GM18909 (cell line): ENCODE results near the gene SCN2A.

ENCODE experiments used
- ATAC-seq: cut with Tn5 transposase; IDR thresholded peaks from one replicate; pipeline ENCODE4 v1.9.1; 2021; ENCODE audit warnings: mild to moderate bottlenecking; ENCODE audit not compliant: unreplicated experiment, poor library complexity

Gene SCN2A

DNA sequence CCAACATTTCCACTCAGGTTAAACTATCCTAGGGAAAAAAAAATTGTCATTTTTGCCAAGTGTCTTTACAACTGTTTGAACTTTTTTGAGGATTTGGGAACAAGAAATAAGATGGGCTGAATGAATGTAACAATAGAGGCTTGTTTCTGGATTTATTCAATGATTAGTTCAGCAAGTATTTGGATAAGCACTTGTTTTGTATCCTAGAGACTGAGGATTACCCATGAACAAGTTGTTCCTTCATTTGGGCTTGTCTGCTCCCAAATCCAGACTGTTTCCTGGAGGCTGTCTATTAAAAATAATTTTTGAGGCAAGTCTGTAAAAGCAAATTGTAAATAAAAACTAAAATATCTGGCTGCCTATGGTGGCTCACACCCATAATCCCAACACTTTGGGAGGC lies 168.3 kb downstream of the SCN2A start:
- ATAC-seq, result no peak

DNA sequence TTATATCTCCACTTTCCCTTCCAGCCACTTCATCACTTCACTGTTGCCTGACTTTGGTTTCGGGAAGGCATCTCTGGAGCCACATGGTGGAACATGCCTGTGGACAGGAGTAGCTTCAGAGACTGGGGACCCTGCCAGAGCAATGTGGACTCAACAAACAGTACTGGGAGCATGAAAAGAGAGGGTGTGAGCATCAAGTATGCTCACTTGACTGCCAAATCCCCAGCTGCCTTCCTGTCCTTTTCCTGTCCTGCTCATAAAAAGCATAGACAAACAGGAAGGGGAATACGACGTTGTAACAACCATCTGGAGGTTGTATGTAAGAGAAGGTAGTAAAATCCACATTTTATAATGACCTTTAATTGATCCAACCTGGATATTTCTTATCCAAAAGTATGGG lies 169.0 kb downstream of the SCN2A start:
- no peak for ATAC-seq

DNA sequence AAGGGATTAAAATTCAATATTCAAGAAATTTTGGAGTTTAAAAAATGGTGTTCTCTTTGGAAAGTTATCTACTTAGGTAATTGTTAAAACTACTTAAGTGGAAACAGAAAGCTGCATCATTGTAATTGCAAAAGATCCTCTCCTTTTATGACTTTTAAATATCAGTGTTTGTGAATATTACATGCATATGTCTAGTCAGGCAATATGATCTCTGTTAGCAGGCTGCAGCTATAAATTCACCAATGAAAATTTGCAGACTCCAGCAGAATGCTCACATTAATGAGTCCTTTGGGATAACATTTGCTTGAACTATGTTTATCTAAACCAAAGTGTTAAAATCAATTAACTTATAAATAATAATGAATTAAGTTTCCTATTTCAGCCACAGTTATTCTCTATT lies 171.1 kb downstream of the SCN2A start:
- no peak for ATAC-seq

DNA sequence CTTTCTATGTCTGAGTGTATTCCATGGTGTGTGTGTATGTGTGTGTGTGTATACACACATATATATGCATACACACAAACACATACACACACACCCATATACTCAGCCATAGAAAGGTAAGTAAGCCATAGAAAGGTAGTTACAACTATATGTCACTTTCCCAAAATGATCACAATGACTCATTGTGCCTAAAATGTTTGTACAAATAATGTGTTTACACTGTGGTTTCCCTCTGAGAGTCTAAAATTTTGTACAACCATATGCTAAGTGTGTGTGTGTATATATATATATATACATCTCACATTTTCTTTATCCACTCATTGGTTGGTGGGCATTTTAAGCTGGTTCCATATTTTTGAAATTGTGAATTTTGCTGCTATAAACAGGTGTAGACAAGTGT lies 175.0 kb downstream of the SCN2A start:
- no peak for ATAC-seq

DNA sequence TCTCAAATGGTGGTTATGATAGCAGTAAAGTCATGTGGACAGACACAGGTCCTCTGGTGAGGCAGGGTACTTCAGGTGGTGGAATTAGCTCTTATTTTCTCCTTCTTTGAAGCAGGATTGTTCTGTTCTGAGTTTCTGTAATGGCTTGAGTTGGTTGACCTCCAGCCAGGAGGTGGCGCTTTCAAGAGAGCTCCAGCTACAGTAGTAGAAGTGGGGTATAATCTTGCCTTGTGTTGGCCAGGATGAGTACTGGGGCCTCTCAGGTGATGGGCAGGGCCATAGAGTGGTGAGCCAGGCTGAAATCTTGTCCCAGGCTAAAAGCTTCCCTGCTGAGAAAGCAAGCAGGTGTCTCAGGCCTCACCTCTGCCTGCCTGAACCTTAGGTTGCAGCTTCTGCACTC lies 177.8 kb downstream of the SCN2A start:
- no peak for ATAC-seq

DNA sequence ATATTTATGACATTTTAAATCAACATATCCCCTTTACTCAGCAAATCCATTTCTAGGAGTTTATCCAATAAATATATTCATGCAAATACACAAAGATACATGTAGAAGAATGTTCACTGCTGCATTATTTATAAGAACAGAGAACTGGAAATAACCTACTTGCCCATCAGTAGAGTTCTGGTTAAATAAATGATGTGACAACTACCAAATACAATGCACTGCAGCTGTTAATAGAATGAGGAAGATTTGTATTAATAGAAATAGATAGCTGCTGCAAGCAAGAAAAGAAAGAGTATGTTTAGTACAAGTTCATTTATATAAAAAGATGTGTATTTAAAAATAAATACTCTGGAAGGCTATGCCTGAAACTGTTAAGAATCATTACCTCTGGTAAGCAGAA lies 181.0 kb downstream of the SCN2A start:
- ATAC-seq, result no peak

DNA sequence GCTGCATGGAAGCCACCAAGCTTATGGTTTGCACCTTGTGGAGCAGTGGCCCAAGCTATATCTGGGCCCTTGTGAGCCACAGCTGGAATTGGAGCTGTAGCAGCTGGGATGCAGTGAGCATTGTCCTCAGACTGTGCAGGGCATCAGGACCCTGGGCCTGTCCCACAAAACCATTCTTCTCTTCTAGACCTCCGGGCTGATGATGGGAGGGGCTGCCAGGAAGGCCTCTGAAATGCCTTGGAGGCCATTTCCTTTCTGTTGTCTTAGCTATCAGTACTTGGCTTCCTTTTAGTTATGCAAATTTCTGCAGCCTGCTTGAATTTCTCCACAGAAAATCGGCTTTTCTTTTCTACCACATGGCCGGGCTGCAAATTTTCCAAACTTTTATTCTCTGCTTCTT lies 183.9 kb downstream of the SCN2A start:
- no peak for ATAC-seq

DNA sequence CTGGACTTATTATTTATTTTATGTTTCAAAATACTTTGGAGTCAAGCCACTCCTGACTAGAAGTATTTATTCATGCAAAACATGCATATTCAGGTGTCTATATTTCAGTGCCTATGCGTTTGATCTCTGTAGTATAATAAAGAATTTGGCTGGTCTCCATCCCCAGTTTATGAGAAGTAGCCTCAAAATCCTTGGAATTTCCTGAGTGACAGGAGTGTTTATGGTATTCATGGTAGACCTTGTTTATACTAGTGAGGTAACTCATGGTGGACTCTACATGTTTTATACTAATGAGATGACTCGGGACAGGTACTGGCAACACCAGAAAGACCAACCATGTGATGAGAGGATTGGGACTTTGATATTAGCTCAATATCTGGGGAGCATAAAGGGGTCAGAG lies 186.3 kb downstream of the SCN2A start:
- no peak for ATAC-seq

DNA sequence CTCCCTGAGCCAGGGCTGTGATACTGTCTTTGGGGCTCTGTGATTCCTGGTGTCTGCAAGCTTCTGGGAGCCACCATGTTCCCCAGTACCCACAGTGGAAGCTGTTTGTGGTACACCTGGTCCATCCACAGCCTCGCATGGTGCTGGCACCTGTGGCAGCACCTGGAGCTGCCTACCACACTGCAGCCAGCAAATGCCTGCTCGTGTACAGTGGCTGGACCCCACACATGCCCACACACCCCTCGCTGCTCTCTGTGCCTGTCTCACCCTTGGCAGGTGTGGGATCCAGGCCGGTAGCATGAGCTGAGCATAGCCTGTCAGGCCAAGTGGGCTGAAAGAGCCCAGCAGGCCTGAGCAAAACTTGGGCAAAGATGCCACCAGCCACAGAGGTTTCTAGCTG lies 188.5 kb downstream of the SCN2A start:
- no peak for ATAC-seq

DNA sequence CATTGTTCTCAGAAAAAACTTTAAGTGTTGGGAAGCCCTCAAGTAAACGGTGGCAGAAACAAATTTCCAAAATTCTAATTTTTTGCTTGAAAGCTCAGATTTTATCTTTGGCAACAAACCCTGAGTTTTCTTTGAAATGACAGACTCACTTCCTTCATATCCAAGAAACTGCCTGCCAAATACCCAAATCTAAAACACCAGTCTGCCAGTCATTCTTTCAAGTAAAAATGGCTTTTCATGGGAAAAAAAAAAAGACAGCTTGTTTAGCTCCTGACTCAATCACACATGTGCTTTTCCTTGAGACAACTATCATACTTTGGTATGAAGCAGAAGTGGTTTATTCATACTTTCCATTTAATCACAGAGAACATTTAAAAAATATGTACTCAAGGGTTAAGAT lies 189.7 kb downstream of the SCN2A start:
- ATAC-seq, result no peak

DNA sequence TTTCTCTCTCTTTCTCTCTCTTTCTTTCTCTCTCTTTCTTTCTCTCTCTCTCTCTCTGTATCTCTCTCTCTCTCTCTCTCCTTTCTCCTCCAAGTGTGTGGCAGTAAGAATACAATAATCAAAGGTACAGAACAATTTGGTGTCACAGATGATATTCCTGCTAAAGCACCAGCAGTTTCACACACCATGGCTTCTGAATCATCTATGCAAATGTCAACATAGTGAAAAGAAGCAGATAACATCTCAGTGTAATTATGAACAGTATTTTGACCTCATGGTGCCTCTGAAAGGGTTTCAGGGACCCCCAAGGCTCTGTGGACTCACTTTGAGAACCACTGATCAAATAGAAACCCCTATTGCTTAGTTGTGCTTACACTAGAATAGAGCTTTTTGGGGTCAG lies 191.8 kb downstream of the SCN2A start:
- ATAC-seq, result no peak

DNA sequence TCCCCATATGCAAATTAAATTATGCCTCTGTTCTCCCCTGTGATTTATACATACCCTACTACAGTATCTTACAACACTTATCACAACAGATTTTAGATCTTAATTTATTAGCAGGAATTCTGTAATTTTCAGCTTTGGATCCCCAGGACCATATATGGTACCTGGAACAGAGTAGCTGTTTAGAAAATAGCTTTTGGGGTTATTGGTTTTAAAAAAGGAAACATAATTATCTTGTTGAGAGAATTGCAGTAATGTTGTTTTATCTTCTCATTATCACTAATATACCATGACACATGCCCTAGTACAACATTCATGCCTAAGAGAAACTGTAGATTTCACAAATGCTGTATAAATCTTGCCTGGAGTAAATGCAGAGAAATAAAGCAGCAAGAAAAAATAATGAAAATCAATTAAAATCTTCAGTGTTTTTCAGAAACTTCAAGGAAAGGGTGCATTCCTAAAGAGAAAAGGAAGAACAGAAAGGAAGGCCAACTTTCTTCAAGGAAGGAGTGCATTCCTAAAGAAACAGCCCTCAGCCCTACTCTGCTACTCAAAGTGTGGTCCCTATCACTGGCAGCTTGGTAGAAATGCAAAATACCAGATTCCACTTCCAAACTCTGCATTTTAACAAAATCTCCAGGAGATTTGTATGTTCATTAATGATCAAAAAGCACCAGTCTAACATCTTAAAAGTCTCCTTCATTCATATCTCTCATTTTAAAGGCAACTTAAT lies 193.2 kb downstream of the SCN2A start:
- ATAC-seq, result no peak

DNA sequence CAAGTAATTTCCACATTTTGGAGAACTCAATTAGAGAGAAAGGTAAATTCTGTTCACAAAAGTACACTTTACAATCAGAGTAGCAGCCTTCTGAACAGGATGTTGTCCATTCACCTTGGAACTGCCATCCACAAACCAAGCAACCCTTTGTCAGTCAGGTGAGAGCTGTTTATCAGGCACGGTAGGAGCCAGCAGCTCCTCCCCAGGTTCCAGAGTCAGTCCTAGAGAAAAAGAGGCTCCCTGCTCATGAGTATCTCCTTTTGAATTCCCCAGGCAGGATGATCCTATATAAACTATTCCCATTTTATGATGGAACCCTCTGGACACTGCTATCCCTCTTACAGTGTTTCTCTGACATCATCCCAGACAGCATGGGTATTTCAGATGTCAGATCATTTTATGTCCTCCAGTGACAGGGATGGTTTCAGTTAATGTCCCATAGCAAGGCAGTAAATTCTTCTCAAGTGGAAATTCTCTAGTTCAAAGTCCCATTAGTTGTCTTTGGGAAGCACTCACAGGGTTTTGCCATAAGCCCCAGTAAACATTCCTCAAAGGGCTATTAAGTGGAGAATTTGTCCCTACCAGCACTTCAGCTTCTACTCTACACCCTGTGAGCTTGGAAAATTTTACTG lies 195.8 kb downstream of the SCN2A start:
- no peak for ATAC-seq

DNA sequence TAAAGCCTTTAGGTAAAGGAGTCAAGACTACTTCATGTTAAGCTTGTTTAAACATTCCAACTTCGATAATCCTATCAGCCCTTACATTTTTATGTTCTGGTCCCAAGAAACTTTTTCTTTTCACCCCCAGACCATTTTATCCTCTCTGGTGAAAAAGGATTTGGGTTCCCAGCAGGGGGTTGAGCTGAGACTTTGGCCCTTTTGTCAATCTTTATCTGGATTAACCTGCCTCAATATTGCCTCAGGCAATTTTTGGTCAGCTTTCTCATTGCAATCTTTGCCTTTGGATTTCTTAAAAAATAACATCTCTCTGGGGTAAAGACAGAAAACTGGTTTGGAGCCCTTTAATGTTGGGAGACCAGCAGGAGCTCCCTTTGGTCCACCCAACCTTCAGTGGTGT lies 196.4 kb downstream of the SCN2A start:
- no peak for ATAC-seq

DNA sequence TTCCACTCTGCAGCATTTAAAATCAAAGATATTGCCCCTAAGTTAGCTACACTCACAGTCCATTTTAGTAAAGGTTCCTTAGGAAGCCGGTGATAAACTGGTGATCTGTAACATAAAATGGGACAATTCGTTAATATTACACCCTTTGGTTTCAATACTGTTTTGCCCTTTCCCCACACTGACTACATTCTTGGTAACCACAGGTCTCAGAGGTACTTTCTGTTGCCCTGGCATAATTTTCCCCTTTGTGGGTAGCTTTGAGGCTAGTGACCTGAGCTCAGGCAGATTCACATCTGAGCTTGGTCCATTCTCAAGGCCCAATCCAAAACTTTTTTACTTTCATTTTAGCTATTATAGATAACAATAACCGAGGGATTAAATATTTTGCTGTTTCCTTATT lies 197.3 kb downstream of the SCN2A start:
- ATAC-seq, result peak; percentile 83

DNA sequence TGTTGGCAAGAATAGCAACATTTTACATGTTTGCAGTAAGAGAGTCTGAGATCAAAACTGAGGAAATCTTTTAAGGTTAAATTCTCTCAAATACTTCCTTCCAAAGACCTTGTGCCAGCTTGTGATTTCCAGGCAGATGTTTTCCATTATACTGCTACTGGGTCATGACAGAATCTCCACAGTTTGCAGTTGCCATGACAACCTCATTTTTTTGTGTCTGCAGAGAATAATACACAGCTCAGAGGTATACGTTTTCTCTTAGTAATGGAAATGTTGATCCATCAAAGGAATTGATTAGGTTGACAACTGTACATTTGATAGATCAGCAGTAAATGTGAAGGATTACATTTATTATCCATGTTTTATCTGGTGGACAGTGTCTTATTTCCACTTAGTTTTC lies 201.2 kb downstream of the SCN2A start:
- no peak for ATAC-seq
